Measurements from ENCODE around the gene CORT.

CORT gene

DNA sequence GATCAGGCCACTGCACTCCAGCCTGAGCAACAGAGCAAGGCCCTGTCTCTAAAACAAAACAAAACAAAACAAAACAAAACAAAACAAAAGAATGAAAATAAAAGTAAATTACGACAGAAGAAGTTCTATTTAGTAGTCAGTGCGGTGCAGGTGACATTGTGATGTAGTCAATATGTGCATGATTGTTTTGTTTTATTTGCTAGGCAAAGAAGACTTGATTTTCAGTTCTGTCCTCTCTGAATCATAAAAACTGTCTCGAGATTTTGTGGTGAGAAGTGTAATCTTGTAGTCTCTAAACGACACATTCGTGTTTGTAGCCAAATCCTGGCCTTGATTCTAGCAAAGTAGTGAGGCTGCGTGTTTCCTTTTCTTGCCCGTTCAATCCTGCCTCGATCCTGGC is 48.4 kb downstream of the CORT start:
- in situ Hi-C loops (cut with HindIII; ENCODE audit: low sequenced_read_pairs) = no loop called here
- no peak overlapping the region for H3K4me3 ChIP-seq (ENCODE audit: low read depth, low read length)
- no peak for DNase-seq (ENCODE audit: low read depth, low spot score)
- TF ChIP-seq, protein P1, sequence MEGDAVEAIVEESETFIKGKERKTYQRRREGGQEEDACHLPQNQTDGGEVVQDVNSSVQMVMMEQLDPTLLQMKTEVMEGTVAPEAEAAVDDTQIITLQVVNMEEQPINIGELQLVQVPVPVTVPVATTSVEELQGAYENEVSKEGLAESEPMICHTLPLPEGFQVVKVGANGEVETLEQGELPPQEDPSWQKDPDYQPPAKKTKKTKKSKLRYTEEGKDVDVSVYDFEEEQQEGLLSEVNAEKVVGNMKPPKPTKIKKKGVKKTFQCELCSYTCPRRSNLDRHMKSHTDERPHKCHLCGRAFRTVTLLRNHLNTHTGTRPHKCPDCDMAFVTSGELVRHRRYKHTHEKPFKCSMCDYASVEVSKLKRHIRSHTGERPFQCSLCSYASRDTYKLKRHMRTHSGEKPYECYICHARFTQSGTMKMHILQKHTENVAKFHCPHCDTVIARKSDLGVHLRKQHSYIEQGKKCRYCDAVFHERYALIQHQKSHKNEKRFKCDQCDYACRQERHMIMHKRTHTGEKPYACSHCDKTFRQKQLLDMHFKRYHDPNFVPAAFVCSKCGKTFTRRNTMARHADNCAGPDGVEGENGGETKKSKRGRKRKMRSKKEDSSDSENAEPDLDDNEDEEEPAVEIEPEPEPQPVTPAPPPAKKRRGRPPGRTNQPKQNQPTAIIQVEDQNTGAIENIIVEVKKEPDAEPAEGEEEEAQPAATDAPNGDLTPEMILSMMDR (IDR thresholded peaks at IDR 0.05; ENCODE audit: low read depth, low read length) = no peak

Data from astrocyte of the spinal cord (primary cell).